DMS 273 treated with DMSO at 0.1 percent for 48 hours (cell line): ENCODE results near the gene SPZ1.
A peak's percentile ranks its signal among the peaks of the same experiment; 100 is the strongest.
"Not testable (repeated sequence)": the region's sequence is repeated elsewhere in the genome, so short reads cannot be mapped to it uniquely, and the experiment has no call there.

Source experiments
- DNase-seq: peaks from one replicate; lab custom pipeline; 2025; lab: John Stamatoyannopoulos, UW

SPZ1 gene, protein sequence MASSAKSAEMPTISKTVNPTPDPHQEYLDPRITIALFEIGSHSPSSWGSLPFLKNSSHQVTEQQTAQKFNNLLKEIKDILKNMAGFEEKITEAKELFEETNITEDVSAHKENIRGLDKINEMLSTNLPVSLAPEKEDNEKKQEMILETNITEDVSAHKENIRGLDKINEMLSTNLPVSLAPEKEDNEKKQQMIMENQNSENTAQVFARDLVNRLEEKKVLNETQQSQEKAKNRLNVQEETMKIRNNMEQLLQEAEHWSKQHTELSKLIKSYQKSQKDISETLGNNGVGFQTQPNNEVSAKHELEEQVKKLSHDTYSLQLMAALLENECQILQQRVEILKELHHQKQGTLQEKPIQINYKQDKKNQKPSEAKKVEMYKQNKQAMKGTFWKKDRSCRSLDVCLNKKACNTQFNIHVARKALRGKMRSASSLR

DNA sequence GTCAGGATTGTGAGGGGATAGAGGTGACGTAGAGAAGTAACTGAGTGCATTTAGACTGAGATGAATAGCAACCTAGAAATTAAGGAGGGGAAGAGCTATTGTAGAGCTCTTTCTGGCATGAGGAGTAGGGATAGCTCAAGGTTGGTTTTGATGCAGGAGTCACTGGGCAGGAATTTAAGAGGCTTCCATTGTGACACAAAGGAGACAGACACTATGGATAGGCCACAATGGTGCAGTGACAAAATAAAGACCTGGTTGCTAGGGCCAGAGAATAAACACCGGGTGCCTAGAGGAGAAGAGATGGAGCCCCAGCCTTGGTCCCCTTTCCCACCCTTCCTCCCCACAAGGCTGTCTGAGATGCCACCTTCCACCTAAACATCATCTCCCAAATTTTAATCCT is at the start of gene SPZ1:
Gene SPZ1, plus strand, starts transcription at position 301 of the 400 bp plus-strand sequence. CDS start 214 bp downstream, outside the sequence.
- no peak for DNase-seq

DNA sequence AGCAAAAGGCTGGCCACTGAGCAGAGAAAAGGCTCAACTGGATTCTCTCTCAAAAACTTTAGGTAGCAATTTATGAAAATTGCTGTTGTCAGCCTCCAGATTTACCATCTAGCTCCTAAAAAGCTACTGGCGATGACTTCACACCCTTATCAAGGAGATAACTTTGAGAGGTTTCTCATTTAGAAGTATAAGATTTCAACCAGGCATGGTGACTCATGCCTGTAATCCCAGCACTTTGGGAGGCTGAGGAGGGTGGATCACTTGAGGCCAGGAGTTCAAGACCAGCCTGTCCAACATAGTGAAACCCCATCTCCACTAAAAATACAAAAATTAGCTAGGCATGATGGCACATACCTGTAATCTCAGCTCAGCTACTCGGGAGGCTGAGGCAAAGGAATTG is 49.3 kb upstream of the SPZ1 start:
- DNase-seq: not testable (repeated sequence)

DNA sequence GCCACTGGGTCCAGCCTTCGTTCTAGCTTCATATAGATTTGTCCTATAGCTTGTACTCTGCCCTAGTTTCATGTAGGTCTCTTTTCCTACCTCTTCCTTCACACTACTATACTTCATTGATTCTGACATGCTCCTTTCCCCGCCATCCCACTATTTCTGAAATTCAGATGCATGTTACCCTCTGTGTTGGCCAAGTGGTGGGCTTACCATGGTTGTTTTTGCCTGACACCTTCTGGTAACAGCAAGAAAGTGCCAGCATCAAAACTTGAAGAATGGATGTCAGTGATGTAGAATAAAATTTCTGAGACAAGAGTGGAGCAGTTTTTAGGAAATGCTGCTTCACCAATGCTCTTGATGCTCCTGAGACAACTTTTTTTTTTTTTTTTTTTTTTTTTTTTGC is 44.5 kb upstream of the SPZ1 start:
- DNase-seq: peak; percentile 34

DNA sequence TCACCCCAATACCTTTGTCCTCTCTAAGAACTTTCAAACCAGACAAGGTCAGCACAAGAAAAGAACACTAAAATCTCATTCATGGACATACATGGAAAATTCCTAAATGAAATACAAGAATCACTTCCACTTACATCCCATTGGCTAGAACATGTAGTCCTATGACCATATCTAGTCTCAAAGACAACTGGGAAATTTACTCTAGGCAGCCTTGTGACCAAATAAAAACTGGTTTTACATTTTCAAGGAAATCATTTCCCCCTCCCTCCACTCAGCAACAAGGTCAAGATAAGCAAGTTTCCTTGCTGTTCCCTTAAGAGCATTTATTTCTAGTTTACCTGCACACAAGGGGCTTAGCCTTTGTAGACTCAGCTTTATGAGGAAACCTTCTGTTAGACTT is 43.6 kb upstream of the SPZ1 start:
- DNase-seq: no peak

DNA sequence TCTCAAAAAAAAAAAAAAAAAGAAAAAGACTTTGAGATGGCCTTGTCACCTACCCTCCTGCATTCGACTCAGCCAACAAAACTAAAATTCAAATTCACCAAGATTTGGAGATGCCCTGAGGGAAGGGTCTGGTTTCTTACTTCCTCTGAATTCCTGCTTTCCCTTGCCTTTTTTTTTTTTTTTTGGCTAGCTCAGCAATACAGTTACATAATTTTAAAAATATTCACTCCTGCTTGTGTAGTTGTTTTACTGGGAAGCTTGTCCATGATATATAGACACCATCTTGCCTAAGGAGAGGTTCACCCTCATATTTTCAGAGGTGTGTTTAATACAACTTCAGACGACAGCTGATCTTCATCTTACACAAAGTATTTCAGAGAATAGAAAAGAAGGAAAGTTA is 42.6 kb upstream of the SPZ1 start:
- DNase-seq: no peak

DNA sequence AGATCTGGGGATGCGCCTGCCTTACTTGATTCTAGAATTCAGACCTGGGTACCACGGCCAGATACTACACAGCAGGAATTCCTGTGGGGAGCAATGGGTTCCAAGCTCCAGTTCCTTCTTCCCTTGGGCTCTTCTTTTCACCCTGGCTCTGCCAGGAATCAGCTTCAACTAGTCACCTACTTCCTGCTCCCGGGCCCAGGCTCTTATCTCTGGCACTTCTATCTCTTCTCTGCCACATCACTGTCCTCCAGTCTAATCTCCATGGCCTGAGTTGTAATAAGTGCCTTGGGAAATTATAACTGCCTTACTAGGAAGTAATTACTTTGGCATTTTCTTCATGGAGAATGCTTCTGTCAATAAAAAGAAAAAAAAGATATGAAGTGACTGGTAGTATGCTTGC is 37.7 kb upstream of the SPZ1 start:
- no peak for DNase-seq

DNA sequence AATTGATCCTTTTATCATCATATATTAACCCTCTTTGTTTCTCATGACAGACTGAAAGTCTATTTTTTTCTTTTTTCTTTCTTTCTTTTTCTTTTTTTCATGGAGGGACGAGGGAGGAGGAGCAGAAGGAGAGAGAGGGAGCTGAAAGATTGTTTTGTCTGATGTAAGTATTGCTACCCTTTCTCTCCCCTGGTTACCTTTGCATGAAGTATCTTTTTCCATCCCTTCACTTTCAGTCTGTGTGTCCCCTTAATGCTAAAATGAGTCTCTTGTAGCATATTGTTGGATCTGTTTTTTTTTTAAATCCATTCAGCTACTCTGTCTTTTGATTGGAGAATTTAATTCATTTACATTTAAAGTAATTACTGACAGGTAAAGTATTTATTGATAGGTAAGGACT is 36.4 kb upstream of the SPZ1 start:
- no peak for DNase-seq

DNA sequence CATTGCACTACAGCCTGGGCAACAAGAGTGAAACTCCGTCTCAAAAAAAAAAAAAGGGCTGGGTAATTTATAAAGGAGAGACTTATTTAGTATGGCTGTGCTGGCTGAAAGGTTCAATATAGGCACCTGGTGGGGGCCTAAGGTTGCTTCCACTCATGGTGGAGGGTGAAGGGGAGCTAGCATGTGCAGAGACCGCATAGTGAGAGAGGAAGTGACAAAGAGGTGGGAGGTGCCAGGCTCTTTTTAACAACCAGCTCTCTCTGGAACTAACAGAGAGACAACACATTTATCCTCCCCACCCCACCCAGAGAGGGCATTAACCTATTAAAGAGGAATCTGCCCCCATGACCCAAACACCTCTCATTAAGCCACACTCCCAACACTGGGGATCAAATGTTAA is 35.1 kb upstream of the SPZ1 start:
- DNase-seq: no peak

DNA sequence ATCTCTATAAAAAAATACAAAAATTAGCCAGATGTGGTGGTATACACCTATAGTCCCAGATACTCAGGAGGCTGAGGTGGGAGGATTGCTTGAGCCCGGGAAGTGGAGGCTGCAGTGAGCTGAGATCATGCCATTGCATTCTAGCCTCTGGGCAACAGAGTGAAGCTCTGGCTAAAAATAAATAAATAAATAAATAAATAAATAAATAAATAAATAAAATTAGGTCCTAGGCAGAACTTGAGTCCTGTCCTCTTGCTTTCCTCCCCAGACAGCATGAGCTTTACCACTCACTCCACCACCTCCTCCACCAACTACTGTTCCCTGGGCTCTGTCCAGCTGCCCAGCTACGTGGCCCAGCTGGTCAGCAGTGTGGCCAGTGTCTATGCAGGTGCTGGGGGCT is 31.6 kb upstream of the SPZ1 start:
- no peak for DNase-seq

DNA sequence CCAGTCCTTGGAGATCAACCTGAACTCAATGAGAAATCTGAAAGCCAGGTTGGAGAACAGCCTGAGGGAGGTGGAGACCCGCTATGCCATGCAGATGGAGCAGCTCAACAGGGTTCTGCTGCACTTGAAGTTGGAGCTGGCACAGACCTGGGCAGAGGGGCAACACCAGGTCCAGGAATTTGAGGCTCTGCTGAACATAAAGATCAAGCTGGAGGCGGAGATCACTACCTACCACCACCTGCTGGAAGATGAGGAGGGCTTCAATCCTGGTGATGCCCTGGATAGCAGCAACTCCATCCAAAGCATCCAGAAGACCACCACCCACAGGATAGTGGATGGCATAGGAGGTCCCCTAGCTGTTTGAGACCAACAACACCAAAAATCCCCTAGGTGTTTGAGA is 30.5 kb upstream of the SPZ1 start:
- no peak for DNase-seq

DNA sequence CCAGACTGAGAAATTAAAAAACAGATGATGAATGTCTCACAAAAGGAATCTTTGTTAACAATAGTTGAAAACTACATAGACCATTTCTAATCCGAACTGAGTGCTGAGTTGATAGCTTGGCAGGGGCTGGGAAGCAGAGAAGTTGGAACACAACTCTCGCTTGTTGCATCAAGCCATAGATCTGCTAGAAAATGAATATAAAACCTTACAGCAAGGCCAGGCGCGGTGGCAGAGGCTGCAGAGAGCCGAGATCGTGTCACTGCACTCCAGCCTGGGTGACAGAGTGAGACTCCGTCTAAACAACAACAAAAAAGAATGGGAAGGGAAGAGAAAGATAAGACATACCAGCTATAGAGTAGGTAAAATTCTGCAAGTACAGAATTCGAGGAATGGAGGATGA is 28.0 kb upstream of the SPZ1 start:
- no peak for DNase-seq

DNA sequence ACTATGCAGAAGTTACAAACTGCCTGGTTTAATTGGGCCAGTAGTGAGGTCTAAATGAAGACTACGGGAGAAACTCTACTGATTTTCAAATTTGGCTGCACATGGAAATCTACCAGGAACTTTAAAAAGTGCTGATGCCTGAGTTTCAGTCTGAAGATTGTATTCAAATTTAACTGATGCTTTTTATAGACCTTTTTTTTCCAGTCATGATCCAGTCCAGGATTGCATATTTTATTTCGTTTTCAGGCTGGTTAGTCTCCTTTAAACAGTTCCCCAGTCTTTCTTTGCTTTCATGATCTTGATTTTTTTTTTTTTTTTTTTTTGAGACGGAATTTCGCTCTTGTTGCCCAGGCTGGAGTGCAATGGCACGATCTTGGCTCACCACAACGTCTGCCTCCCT is 23.7 kb upstream of the SPZ1 start:
- no peak for DNase-seq

DNA sequence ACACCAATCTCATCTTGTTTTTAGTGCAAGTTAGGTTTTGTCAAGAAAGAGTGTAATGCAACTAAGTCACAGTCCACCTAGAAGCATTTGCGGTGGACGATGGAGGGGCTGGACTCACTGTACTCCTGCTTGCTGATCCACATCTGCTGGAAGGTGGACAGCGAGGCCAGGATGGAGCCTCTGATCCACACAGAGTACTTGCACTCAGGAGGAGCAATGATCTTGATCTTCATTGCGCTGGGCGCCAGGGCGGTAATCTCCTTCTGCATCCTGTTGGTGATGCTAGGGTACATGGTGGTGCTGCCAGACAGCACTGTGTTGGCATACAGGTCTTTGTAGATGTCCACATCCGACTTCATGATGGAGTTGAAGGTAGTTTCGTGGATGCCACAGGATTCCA is 20.2 kb upstream of the SPZ1 start:
- DNase-seq: no peak

DNA sequence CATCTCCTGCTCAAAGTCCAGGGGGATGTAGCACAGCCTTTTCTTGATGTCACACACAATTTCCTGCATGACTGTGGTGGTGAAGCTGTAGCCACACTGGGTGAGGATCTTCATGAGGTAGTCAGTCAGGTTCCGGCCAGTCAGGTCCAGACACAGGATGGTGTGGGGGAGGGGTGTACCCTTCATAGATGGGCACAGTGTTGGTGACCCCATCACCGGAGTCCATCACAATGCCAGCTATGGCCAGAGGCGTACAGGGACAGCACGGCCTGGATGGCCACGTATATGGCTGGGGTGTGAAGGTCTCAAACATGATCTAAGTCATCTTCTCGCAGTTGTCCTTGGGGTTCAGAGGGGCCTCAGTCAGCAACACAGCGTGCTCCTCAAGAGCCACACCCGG is 19.7 kb upstream of the SPZ1 start:
- DNase-seq: no peak

DNA sequence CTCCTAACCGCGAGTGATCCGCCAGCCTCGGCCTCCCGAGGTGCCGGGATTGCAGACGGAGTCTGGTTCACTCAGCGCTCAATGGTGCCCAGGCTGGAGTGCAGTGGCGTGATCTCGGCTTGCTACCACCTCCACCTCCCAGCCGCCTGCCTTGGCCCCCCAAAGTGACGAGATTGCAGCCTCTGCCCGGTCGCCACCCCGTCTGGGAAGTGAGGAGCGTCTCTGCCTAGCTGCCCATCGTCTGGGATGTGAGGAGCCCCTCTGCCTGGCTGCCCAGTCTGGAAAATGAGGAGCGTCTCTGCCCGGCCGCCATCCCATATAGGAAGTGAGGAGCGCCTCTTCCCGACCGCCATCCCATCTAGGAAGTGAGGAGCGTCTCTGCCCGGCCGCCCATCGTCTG is 19.0 kb upstream of the SPZ1 start:
- not testable (repeated sequence) for DNase-seq

DNA sequence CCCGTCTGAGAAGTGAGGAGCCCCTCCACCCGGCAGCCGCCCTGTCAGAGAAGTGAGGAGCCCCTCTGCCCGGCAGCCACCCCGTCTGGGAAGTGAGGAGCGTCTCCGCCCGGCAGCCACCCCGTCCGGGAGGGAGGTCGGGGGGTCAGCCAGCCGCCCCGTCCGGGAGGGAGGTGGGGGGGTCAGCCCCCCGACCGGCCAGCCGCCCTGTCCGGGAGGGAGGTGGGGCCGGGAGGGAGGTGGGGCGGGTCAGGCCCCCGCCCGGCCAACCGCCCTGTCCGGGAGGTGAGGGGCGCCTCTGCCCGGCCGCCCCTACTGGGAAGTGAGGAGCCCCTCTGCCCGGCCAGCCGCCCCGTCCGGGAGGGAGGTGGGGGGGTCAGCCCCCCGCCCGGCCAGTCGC is 18.5 kb upstream of the SPZ1 start:
- not testable (repeated sequence) for DNase-seq

DNA sequence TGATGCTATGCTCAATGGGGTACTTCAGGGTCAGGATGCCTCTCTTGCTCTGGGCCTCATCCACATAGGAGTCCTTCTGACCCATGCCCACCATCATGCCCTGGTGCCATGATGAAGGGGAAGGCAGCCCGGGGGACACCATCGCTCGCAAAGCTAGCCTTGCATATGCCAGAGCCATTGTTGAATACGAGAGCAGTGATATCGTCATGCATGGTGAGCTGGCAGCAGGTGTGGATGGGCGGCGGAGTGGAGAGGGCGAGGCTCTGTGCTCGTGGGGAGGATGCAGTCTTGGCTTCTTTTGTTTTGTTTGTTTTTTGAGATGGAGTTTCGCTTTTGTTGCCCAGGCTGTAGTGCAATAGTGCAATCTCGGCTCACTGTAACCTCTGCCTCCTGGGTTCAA is 17.2 kb upstream of the SPZ1 start:
- DNase-seq: no peak

DNA sequence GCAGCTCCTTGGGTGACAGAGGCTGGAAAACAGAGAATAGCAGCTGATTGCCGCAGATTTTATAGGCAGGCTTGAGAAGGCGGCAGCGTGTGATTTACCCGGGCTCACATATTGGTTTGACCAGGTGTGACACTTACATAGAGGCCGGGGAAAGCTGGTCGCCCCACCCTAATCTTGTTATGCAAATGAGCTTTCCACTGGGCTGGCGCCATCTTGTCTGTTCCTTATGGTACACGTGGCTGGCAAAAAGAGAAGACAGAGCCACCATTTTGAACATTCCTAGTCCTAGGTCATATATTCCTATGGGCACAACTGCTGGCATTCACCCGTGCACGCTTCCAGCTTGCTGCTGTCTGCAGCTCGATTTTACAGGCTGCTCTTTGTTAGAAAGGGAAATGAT is 11.3 kb upstream of the SPZ1 start:
- DNase-seq: no peak

DNA sequence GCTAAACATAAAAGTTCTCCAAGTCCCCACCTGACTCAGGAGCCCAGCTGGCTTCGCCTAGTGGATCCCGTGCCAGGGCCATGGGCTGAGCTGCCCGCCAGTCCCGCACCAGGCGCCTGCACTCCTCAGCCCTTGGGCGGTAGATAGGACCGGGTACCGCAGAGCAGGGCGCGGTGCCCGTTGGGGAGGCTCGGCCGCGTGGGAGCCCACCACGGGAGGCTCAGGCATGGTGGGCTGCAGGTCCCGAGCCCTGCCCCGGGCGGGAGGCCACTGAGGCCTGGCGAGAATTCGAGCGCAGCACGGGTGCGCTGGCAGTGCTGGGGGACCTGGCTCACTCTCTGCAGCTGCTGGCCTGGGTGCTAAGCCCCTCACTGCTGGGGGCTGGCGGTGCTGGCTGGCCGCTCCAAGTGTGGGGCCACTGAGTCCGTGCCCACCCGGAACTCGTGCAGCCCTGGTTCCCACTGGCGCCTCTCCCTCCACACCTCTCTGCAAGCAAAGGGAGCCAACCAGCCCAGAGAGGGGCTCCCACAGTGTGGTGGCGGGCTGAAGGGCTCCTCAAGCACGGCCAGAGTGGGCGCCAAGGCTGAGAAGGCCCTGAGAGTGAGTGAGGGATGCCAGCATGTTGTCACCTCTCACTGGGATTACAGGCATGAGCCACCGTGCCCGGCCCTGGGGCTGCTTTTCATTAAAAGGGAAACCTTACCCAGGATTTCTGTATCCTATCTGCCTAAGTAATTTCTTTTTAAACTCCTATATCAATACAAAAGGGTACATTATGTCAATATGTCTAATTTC is 9.7 kb upstream of the SPZ1 start:
- no peak for DNase-seq

DNA sequence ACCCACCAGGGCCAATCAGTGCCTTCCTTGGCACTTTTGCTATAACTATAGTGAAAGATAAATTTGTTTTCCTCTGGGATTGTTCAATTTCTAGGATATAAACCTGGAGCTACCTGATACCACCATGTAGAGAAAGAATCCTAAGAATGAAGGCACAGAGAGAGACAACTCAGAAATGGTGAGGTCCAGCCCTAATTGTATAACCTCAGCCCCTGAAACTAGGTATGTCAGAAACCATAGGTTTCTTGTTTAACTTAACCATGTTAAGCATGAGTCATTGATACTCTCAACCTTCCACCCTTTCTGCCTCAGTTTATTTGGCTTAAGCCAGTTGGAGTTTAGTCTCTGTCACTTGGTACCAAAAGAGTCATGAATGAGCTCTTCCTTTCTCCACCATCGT is 4.6 kb upstream of the SPZ1 start:
- no peak for DNase-seq

DNA sequence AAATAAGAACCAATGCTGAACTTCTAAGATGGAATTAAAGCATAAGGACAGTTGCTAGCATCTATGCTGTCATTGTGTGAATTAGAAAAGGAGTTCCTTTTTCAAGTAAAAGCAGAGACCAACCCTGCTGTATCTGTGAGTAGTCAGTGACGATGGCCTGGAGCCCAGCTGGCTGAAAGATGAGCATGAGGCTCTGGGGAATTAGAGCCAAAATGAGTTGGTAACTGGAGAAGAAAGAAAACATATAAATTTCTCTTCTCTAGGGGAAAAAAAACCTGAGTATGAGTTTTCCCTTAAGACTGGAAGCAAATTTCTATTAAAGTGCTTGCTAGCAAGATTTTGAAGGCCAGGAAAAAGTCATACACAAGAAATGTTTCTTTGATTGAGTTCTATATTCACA is 1.6 kb upstream of the SPZ1 start:
- DNase-seq: no peak

DNA sequence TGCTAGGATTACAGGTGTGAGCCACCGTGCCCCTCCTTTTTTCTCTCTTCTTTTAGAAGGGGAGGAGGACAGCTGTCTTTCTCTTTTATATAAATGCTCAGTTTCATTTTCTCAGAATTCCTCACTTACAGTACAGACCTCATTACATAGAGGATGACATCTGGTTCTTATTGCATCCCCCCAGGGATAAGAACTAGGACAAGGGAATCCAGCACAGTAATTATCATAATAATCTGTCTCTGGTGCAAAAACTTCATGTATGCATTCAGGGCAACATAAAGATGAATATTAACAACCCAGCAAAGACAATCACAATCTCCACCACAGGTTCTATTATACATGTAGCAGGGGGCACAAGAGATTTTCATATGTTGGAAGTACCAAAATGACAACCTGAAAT is 5.1 kb downstream of the SPZ1 start:
- DNase-seq: no peak

DNA sequence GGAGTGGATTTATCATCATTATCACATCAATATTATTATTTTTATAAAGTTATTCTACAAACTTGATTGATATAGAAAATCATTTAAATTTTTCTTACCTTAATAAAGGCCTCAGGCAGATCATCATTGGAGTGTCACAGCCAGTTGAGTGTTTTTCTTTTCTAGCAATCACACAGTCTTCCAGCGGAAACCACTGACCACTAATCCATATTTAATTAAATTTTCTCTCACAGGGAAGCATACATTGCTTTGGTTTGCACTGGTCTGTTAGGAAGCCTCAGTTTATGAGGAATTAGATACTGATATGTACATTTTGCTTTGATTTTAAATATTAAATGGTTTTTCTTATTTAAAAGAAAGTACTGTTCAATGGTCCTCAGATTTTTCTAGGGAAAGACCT is 6.7 kb downstream of the SPZ1 start:
- no peak for DNase-seq

DNA sequence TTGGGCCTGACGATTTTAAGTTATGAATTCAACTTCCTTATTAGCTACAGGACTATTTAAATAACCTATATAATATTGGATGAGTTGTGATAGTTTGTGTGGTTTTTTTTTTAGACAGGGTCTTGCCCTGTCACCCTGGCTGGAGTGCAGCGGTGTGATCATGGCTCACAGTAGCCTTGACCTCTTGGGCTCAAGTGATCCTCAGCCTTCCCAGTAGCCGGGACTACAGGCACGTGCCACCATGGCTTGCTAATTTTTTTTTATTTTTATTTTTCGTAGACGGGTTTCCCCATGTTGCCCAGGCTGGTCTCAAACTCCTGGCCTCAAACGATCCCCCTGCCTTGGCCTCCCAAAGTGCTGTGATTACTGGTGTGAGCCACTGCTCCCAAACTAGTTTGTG is 17.6 kb downstream of the SPZ1 start:
- DNase-seq: no peak
